WTC11 (cell line): ENCODE measurements around the gene EGFR. TPM values are rescaled to one million over a fixed set of nuclear protein-coding genes. Genes with fewer than 3 reads are reported as not detected.

Source experiments
- ATAC-seq: fragments of 200-7000 bp; cut with Tn5 transposase; 2 replicates; pipeline ENCODE4 v1.10.0; 2021; ENCODE audit warnings: mild to moderate bottlenecking, moderate library complexity
- CTCF ChIA-PET: fragments of 300-600 bp; sonication (Branson Sonifier 250); formaldehyde crosslinking; loops from one replicate; lab custom pipeline; 2021; ENCODE audit warnings: antibody characterized with exemption; lab: Charles Lee
- POLR2A ChIA-PET: fragments of 350-600 bp; sonication (Branson Sonifier 250); formaldehyde crosslinking; loops from one replicate; lab custom pipeline; 2021; ENCODE audit warnings: antibody characterized with exemption; lab: Charles Lee
- DNase-seq: peaks from one replicate; pipeline ENCODE4 v3.0.0; 2021; ENCODE audit warnings: low spot score
- H3K27ac Mint-ChIP-seq: 2 replicates; pipeline ENCODE4 v1.8.0; 2021; ENCODE audit warnings: mixed read lengths
- H3K27me3 Mint-ChIP-seq: 2 replicates; pipeline ENCODE4 v1.8.0; 2021; ENCODE audit warnings: low read depth, mild to moderate bottlenecking, moderate library complexity, mixed read lengths
- H3K36me3 Mint-ChIP-seq: 2 replicates; pipeline ENCODE4 v1.8.0; 2021; ENCODE audit warnings: mixed read lengths
- H3K4me1 Mint-ChIP-seq: 2 replicates; pipeline ENCODE4 v1.8.0; 2022; ENCODE audit warnings: mixed read lengths
- H3K4me3 Mint-ChIP-seq: 2 replicates; pipeline ENCODE4 v1.8.0; 2021; ENCODE audit warnings: mild to moderate bottlenecking, moderate library complexity, mixed read lengths
- H3K9me3 Mint-ChIP-seq: 2 replicates; pipeline ENCODE4 v1.8.0; 2021; ENCODE audit warnings: mixed read lengths
- ELF4 ChIP-seq: sonication (generic); formaldehyde crosslinking; IDR thresholded peaks from 2 replicates; pipeline ENCODE4 v1.8.1; 2022; ENCODE audit warnings: low read depth, mild to moderate bottlenecking, moderate library complexity, missing genetic modification reagents
- EMX1 ChIP-seq: fragments of 250-450 bp; sonication (Bioruptor Pico); IDR thresholded peaks from 2 replicates; pipeline ENCODE4 v1.8.0; 2021; ENCODE audit warnings: mild to moderate bottlenecking
- FOXP1 ChIP-seq: sonication (generic); formaldehyde crosslinking; IDR thresholded peaks from 2 replicates; pipeline ENCODE4 v1.8.0; 2022; ENCODE audit warnings: missing genetic modification reagents, mild to moderate bottlenecking, moderate library complexity, borderline replicate concordance
- IRF2 ChIP-seq: sonication (generic); formaldehyde crosslinking; IDR thresholded peaks from 2 replicates; pipeline ENCODE4 v1.8.0; 2022; ENCODE audit warnings: low read depth, missing genetic modification reagents, borderline replicate concordance
- RORB ChIP-seq: fragments of 250-450 bp; sonication (Bioruptor Pico); IDR thresholded peaks from 2 replicates; pipeline ENCODE4 v1.9.0; 2021; ENCODE audit warnings: mild to moderate bottlenecking
- SMAD4 ChIP-seq: sonication (generic); formaldehyde crosslinking; IDR thresholded peaks from 2 replicates; pipeline ENCODE4 v1.8.0; 2022; ENCODE audit warnings: mild to moderate bottlenecking, missing genetic modification reagents
- total RNA-seq: library from RNA; stranded (reverse); gene quantifications from 3 replicates; pipeline ENCODE4 v1.2.3, GENCODE V29; 2021
- TF ChIP-seq, protein P1 (sequence below): sonication (generic); formaldehyde crosslinking; IDR thresholded peaks from 2 replicates; pipeline ENCODE4 v1.8.0; 2022; ENCODE audit warnings: missing genetic modification reagents
- TF ChIP-seq, protein P2 (sequence below): sonication (generic); formaldehyde crosslinking; IDR thresholded peaks from 2 replicates; pipeline ENCODE4 v1.8.0; 2023; ENCODE audit warnings: missing genetic modification reagents, mild to moderate bottlenecking, borderline replicate concordance
- TF ChIP-seq, protein P3 (sequence below): sonication (generic); formaldehyde crosslinking; conservative IDR thresholded peaks from 2 replicates; pipeline ENCODE4 v1.8.1; 2023; ENCODE audit warnings: mild to moderate bottlenecking, low read depth, missing genetic modification reagents, moderate library complexity
- TF ChIP-seq, protein P4 (sequence below): fragments of 250-450 bp; sonication (Bioruptor Pico); conservative IDR thresholded peaks from 2 replicates; pipeline ENCODE4 v1.9.0; 2021; ENCODE audit warnings: mild to moderate bottlenecking
- TF ChIP-seq, protein P5 (sequence below): sonication (generic); formaldehyde crosslinking; IDR thresholded peaks from 2 replicates; pipeline ENCODE4 v1.8.1; 2022; ENCODE audit warnings: low read depth, missing genetic modification reagents, borderline replicate concordance
- TF ChIP-seq, protein P6 (sequence below): fragments of 200-600 bp; IDR thresholded peaks from 2 replicates; pipeline ENCODE4 v1.8.0; 2022; ENCODE audit warnings: antibody characterized with exemption
- TF ChIP-seq, protein P7 (sequence below): fragments of 250-450 bp; sonication (Bioruptor Pico); IDR thresholded peaks from 2 replicates; pipeline ENCODE4 v1.9.0; 2021; ENCODE audit warnings: mild to moderate bottlenecking
- TF ChIP-seq, protein P8 (sequence below): sonication (generic); formaldehyde crosslinking; IDR thresholded peaks from 2 replicates; pipeline ENCODE4 v1.8.0; 2023; ENCODE audit warnings: mild to moderate bottlenecking, missing genetic modification reagents

EGFR gene
- total RNA-seq, 1 experiment from 2014 or later: 5.9 TPM

DNA sequence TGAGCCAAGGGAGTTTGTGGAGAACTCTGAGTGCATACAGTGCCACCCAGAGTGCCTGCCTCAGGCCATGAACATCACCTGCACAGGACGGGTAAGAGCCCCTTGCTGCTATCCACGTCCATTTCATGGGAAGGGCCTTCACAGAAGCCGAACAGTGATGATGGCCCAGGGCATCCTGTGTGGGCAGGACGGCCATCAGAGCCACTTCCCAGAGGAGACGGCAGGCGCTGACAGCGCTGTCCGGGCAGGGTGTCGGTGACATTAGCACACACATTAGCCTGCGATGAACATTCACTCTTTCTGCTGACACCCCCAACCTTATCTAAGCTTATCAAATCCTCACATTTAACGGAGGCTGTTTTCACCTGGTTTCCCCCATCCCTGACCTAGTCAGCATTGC lies 144.9 kb downstream of the EGFR start:
- Mint-ChIP-seq H3K27ac (no peak overlapping the region), H3K4me3 (no peak overlapping the region), H3K27me3 (no peaks in the 10 kb centered on the region), H3K9me3 (peaks cover 16% of the 10 kb centered on the region), H3K36me3 (peaks cover 11% of the 10 kb centered on the region), H3K4me1 (peaks cover under 1% of the 10 kb centered on the region; the same call in 1 of the 2 replicates)
- CTCF ChIA-PET: no interaction called here
- ATAC-seq (no peak), DNase-seq (no peak)
- POLR2A ChIA-PET: interaction anchor here (0.6 kb wide), 1 partner anchor 202 kb away, joined by 4 read pairs; no protein-coding TSS in a partner anchor
- TF ChIP-seq ELF4 (CRISPR knock-in tag) (no peak), FOXP1 (CRISPR knock-in tag) (no peak)
- TF ChIP-seq, protein P1, sequence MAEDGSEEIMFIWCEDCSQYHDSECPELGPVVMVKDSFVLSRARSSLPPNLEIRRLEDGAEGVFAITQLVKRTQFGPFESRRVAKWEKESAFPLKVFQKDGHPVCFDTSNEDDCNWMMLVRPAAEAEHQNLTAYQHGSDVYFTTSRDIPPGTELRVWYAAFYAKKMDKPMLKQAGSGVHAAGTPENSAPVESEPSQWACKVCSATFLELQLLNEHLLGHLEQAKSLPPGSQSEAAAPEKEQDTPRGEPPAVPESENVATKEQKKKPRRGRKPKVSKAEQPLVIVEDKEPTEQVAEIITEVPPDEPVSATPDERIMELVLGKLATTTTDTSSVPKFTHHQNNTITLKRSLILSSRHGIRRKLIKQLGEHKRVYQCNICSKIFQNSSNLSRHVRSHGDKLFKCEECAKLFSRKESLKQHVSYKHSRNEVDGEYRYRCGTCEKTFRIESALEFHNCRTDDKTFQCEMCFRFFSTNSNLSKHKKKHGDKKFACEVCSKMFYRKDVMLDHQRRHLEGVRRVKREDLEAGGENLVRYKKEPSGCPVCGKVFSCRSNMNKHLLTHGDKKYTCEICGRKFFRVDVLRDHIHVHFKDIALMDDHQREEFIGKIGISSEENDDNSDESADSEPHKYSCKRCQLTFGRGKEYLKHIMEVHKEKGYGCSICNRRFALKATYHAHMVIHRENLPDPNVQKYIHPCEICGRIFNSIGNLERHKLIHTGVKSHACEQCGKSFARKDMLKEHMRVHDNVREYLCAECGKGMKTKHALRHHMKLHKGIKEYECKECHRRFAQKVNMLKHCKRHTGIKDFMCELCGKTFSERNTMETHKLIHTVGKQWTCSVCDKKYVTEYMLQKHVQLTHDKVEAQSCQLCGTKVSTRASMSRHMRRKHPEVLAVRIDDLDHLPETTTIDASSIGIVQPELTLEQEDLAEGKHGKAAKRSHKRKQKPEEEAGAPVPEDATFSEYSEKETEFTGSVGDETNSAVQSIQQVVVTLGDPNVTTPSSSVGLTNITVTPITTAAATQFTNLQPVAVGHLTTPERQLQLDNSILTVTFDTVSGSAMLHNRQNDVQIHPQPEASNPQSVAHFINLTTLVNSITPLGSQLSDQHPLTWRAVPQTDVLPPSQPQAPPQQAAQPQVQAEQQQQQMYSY (CRISPR knock-in tag): no peak
- TF ChIP-seq, all 79 proteins: peak for 0

DNA sequence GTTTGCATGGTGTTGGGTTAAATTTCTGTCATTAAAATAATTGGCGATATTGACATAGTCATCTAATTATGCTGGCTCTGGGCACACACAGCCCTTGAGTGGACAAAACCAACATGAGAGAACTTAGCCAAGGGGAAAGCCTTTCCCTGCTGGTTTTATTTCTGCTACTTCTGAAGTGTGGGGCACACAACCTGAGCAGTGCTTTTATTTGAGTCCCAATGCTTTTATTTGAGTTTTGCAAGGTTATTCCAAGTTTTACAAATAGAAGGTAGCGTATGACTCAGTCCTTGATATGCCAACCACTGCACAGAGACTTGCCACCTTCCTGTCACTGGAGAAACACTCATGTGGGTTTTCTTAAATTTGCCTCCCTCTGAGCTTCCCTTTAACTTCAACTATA lies 145.7 kb downstream of the EGFR start:
- peaks cover 11% of the 10 kb centered on the region for H3K36me3 Mint-ChIP-seq
- DNase-seq: no peak
- H3K27ac Mint-ChIP-seq: no peak overlapping the region
- no peaks in the 10 kb centered on the region for H3K4me1 Mint-ChIP-seq
- H3K9me3 Mint-ChIP-seq: peaks cover 16% of the 10 kb centered on the region
- ChIA-PET POLR2A (no interaction called here), CTCF (no interaction called here)
- H3K4me3 Mint-ChIP-seq: no peak overlapping the region
- H3K27me3 Mint-ChIP-seq: no peaks in the 10 kb centered on the region
- no peak for ATAC-seq
- TF ChIP-seq, protein P2, sequence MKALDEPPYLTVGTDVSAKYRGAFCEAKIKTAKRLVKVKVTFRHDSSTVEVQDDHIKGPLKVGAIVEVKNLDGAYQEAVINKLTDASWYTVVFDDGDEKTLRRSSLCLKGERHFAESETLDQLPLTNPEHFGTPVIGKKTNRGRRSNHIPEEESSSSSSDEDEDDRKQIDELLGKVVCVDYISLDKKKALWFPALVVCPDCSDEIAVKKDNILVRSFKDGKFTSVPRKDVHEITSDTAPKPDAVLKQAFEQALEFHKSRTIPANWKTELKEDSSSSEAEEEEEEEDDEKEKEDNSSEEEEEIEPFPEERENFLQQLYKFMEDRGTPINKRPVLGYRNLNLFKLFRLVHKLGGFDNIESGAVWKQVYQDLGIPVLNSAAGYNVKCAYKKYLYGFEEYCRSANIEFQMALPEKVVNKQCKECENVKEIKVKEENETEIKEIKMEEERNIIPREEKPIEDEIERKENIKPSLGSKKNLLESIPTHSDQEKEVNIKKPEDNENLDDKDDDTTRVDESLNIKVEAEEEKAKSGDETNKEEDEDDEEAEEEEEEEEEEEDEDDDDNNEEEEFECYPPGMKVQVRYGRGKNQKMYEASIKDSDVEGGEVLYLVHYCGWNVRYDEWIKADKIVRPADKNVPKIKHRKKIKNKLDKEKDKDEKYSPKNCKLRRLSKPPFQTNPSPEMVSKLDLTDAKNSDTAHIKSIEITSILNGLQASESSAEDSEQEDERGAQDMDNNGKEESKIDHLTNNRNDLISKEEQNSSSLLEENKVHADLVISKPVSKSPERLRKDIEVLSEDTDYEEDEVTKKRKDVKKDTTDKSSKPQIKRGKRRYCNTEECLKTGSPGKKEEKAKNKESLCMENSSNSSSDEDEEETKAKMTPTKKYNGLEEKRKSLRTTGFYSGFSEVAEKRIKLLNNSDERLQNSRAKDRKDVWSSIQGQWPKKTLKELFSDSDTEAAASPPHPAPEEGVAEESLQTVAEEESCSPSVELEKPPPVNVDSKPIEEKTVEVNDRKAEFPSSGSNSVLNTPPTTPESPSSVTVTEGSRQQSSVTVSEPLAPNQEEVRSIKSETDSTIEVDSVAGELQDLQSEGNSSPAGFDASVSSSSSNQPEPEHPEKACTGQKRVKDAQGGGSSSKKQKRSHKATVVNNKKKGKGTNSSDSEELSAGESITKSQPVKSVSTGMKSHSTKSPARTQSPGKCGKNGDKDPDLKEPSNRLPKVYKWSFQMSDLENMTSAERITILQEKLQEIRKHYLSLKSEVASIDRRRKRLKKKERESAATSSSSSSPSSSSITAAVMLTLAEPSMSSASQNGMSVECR (CRISPR knock-in tag): no peak
- TF ChIP-seq RORB: no peak
- TF ChIP-seq, protein P3, sequence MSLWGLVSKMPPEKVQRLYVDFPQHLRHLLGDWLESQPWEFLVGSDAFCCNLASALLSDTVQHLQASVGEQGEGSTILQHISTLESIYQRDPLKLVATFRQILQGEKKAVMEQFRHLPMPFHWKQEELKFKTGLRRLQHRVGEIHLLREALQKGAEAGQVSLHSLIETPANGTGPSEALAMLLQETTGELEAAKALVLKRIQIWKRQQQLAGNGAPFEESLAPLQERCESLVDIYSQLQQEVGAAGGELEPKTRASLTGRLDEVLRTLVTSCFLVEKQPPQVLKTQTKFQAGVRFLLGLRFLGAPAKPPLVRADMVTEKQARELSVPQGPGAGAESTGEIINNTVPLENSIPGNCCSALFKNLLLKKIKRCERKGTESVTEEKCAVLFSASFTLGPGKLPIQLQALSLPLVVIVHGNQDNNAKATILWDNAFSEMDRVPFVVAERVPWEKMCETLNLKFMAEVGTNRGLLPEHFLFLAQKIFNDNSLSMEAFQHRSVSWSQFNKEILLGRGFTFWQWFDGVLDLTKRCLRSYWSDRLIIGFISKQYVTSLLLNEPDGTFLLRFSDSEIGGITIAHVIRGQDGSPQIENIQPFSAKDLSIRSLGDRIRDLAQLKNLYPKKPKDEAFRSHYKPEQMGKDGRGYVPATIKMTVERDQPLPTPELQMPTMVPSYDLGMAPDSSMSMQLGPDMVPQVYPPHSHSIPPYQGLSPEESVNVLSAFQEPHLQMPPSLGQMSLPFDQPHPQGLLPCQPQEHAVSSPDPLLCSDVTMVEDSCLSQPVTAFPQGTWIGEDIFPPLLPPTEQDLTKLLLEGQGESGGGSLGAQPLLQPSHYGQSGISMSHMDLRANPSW (CRISPR knock-in tag): no peak
- no peak for TF ChIP-seq EMX1 (CRISPR knock-in tag)
- TF ChIP-seq, protein P4, sequence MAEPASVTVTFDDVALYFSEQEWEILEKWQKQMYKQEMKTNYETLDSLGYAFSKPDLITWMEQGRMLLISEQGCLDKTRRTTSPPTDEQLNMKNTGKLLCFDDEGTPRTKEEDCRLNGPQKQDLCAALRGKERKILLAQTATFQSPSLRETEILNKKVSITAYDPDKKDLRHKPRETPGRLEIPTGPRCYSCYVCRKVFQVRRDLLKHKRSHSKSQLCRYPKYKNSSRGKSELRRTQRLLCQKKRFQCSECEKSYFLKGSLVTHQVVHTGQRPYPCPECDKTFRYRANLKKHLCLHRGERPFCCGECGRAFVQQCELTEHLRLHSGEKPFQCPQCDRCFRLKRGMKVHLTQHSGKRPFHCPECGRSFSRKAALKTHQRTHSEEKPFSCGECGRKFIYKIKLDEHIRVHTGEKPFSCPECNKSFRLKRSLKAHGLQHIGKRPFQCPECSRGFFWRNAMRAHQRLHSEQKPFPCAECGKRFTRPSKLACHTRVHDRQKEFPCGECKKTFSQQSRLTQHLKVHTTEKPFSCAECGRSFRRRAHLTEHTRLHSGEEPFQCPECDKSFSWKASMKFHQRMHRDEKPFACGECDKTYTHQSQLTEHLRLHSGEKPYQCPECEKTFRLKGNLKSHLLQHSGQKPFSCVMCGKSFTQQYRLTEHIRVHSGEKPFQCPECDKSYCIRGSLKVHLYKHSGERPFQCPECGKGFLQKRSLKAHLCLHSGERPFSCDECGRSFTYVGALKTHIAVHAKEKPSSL (CRISPR knock-in tag): no peak
- TF ChIP-seq, protein P5, sequence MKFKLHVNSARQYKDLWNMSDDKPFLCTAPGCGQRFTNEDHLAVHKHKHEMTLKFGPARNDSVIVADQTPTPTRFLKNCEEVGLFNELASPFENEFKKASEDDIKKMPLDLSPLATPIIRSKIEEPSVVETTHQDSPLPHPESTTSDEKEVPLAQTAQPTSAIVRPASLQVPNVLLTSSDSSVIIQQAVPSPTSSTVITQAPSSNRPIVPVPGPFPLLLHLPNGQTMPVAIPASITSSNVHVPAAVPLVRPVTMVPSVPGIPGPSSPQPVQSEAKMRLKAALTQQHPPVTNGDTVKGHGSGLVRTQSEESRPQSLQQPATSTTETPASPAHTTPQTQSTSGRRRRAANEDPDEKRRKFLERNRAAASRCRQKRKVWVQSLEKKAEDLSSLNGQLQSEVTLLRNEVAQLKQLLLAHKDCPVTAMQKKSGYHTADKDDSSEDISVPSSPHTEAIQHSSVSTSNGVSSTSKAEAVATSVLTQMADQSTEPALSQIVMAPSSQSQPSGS (CRISPR knock-in tag): no peak
- no peak for TF ChIP-seq SMAD4 (CRISPR knock-in tag)
- TF ChIP-seq, protein P6, sequence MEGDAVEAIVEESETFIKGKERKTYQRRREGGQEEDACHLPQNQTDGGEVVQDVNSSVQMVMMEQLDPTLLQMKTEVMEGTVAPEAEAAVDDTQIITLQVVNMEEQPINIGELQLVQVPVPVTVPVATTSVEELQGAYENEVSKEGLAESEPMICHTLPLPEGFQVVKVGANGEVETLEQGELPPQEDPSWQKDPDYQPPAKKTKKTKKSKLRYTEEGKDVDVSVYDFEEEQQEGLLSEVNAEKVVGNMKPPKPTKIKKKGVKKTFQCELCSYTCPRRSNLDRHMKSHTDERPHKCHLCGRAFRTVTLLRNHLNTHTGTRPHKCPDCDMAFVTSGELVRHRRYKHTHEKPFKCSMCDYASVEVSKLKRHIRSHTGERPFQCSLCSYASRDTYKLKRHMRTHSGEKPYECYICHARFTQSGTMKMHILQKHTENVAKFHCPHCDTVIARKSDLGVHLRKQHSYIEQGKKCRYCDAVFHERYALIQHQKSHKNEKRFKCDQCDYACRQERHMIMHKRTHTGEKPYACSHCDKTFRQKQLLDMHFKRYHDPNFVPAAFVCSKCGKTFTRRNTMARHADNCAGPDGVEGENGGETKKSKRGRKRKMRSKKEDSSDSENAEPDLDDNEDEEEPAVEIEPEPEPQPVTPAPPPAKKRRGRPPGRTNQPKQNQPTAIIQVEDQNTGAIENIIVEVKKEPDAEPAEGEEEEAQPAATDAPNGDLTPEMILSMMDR: no peak
- TF ChIP-seq, protein P7, sequence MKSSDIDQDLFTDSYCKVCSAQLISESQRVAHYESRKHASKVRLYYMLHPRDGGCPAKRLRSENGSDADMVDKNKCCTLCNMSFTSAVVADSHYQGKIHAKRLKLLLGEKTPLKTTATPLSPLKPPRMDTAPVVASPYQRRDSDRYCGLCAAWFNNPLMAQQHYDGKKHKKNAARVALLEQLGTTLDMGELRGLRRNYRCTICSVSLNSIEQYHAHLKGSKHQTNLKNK (CRISPR knock-in tag): no peak
- TF ChIP-seq ELF4 (CRISPR knock-in tag): no peak
- TF ChIP-seq, protein P8, sequence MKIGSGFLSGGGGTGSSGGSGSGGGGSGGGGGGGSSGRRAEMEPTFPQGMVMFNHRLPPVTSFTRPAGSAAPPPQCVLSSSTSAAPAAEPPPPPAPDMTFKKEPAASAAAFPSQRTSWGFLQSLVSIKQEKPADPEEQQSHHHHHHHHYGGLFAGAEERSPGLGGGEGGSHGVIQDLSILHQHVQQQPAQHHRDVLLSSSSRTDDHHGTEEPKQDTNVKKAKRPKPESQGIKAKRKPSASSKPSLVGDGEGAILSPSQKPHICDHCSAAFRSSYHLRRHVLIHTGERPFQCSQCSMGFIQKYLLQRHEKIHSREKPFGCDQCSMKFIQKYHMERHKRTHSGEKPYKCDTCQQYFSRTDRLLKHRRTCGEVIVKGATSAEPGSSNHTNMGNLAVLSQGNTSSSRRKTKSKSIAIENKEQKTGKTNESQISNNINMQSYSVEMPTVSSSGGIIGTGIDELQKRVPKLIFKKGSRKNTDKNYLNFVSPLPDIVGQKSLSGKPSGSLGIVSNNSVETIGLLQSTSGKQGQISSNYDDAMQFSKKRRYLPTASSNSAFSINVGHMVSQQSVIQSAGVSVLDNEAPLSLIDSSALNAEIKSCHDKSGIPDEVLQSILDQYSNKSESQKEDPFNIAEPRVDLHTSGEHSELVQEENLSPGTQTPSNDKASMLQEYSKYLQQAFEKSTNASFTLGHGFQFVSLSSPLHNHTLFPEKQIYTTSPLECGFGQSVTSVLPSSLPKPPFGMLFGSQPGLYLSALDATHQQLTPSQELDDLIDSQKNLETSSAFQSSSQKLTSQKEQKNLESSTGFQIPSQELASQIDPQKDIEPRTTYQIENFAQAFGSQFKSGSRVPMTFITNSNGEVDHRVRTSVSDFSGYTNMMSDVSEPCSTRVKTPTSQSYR: no peak
- TF ChIP-seq IRF2 (CRISPR knock-in tag): no peak
